Esophagus muscularis mucosa (tissue), 3 donors: ENCODE data around the gene NCF4.

Experiments
- CTCF ChIP-seq, 3 experiments: fragments of 200-600 bp in 2 of 3; fragments of 450-650 bp in 1 of 3; sonication (generic) in 2 of 3; IDR thresholded peaks; one replicate each; pipeline ENCODE4 v1.5.1; 2017 to 2019; ENCODE audit warnings: antibody characterized with exemption in 3 of 3, mild to moderate bottlenecking in 2 of 3, moderate library complexity in 1 of 3
- EP300 ChIP-seq: sonication (generic); formaldehyde crosslinking; IDR thresholded peaks from one replicate; pipeline ENCODE4 v1.6.1; 2017; ENCODE audit warnings: antibody characterized with exemption

- no peak for TF ChIP-seq EP300
- no peak for TF ChIP-seq CTCF (IDR thresholded peaks at IDR 0.05)
Measured at GRCh38 chr22:36897611-36898010, 36.8 kb downstream of the NCF4 start.
